ENCODE results near the gene MPI. TPM values are rescaled to one million over a fixed set of nuclear protein-coding genes. Genes with fewer than 3 reads are reported as not detected.

MPI gene
- total RNA-seq = 10 to 100 TPM; 94.1 to 99.3 TPM

GRCh38 chr15:74889883-74890664 is at the start of gene MPI:
TSS of gene MPI (plus strand) at chr15:74890042. CDS start at chr15:74890074, 32 bp downstream.

GRCh38 chr15:74842581-74843444 is 47.0 kb upstream of the MPI start, which contains the start of gene ULK3:
TSS of gene ULK3 (minus strand) at chr15:74843156. CDS start at chr15:74843105, 51 bp downstream.

GRCh38 chr15:74873036-74873755 is 16.6 kb upstream of the MPI start, which contains the start of gene SCAMP2:
TSS of gene SCAMP2 (minus strand) at chr15:74873365. CDS start at chr15:74873255, 110 bp downstream.

GRCh38 chr15:74906450-74907162 is 16.8 kb downstream of the MPI start, which contains the start of gene FAM219B:
TSS of gene FAM219B (minus strand) at chr15:74906851. CDS start at chr15:74906800, 51 bp downstream.

GRCh38 chr15:74937590-74938371 is 47.9 kb downstream of the MPI start, which contains the start of gene COX5A:
TSS of gene COX5A (minus strand) at chr15:74938073. CDS start at chr15:74938014, 59 bp downstream.

Small RNA genes within 50 kb of the gene (microRNA-seq; reads per million reads assigned to microRNA genes)
- gene MIR6882 (ENCODE audit: borderline microRNAs expressed, borderline replicate concordance) = 2.3 reads per million, percentile 6 among the genes with 10 or more reads in this experiment

Other genes with a start within 250 kb of the MPI start
- 10 to 100 TPM; 37.0 to 38.7 TPM for gene EDC3, start 194.0 kb upstream of the MPI start, total RNA-seq
- 1 to 10 TPM; 5.6 to 6.0 TPM for gene CYP1A1, start 164.5 kb upstream of the MPI start, total RNA-seq
- not detected for gene CYP1A2, start 141.2 kb upstream of the MPI start, total RNA-seq
- gene CSK, start 108.0 kb upstream of the MPI start, total RNA-seq = 100 to 1,000 TPM; 313 to 324 TPM
- gene LMAN1L, start 77.2 kb upstream of the MPI start, total RNA-seq = under 1 TPM; 0.38 to 0.67 TPM
- under 1 TPM in 1 of 2 experiments, not detected in 1; 0.12 TPM for gene CPLX3, start 63.4 kb upstream of the MPI start, total RNA-seq
- 10 to 100 TPM; 67.0 to 71.4 TPM for gene ULK3, start 46.9 kb upstream of the MPI start, total RNA-seq
- 100 to 1,000 TPM; 106 to 111 TPM for gene SCAMP2, start 16.7 kb upstream of the MPI start, total RNA-seq
- gene FAM219B, start 16.8 kb downstream of the MPI start, total RNA-seq = 10 to 100 TPM; 83.6 to 89.5 TPM
- gene COX5A, start 48.0 kb downstream of the MPI start, total RNA-seq = 100 to 1,000 TPM; 209 to 216 TPM
- 1 to 10 TPM; 5.5 to 5.7 TPM for gene RPP25, start 66.7 kb downstream of the MPI start, total RNA-seq
- gene SCAMP5, start 105.5 kb downstream of the MPI start, total RNA-seq = under 1 TPM; 0.23 to 0.24 TPM
- gene PPCDC, start 133.5 kb downstream of the MPI start, total RNA-seq = 10 to 100 TPM; 16.2 to 16.8 TPM